ENCODE results near the gene FPR2. TPM values are rescaled to one million over a fixed set of nuclear protein-coding genes. Genes with fewer than 3 reads are reported as not detected.

FPR2 gene
- total and polyA plus RNA-seq, 9 of the 15 experiments (the other 6 are each of a cell fraction or from before 2014, with no cell fraction given) = 0.03 to 0.15 (median 0.07) TPM; not detected in 6

GRCh38 chr19:51794885-51795490, 34.0 kb downstream of the FPR2 start, which contains the start of gene FPR3:
Gene FPR3 (plus strand): TSS chr19:51795157. CDS start chr19:51823749, 28,592 bp downstream.
- H3K4me3 ChIP-seq = peak within 1 kb of the TSS; percentile 35
- no peak for TF ChIP-seq ZNF232 (CRISPR knock-in tag; IDR thresholded peaks at IDR 0.05)
- TF ChIP-seq HNRNPL (IDR thresholded peaks at IDR 0.05; ENCODE audit: low read depth, low read length) = no peak
- TF ChIP-seq, protein P1, sequence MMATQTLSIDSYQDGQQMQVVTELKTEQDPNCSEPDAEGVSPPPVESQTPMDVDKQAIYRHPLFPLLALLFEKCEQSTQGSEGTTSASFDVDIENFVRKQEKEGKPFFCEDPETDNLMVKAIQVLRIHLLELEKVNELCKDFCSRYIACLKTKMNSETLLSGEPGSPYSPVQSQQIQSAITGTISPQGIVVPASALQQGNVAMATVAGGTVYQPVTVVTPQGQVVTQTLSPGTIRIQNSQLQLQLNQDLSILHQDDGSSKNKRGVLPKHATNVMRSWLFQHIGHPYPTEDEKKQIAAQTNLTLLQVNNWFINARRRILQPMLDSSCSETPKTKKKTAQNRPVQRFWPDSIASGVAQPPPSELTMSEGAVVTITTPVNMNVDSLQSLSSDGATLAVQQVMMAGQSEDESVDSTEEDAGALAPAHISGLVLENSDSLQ (IDR thresholded peaks at IDR 0.05) = peak; percentile 38; the same call in 1 of the 2 replicates
- 0 out of 4 replicates have a peak, but pooled peaks of 1 of the 2 experiments have one; percentile 8 for TF ChIP-seq RCOR1 (IDR thresholded peaks at IDR 0.05; ENCODE audit: borderline replicate concordance in 1 of 2, low read depth in 2 of 2, low read length in 2 of 2)
- 0 out of 2 replicates have a peak, but pooled peaks have one; percentile 49 for TF ChIP-seq ZNF592 (IDR thresholded peaks at IDR 0.05)
- 0 out of 2 replicates have a peak, but pooled peaks have one; percentile 2 for TF ChIP-seq EP300 (IDR thresholded peaks at IDR 0.05; ENCODE audit: low read length)
- TF ChIP-seq FOXJ2 (tag; IDR thresholded peaks at IDR 0.05) = no peak
- no peak for TF ChIP-seq CHD1 (IDR thresholded peaks at IDR 0.05; ENCODE audit: low read length)
- TF ChIP-seq SNRNP70 (optimal IDR thresholded peaks at IDR 0.05; ENCODE audit: low read depth, low read length) = no peak
- TF ChIP-seq ZNF696 (CRISPR knock-in tag; conservative IDR thresholded peaks at IDR 0.05) = no peak
- peak in 1 of 2 experiments; percentile 21; a peak in 1 of 4 replicates for TF ChIP-seq KDM1A (IDR thresholded peaks at IDR 0.05)
- no peak for TF ChIP-seq ZNF764 (CRISPR knock-in tag; IDR thresholded peaks at IDR 0.05; ENCODE audit: low read depth)
- 0 out of 2 replicates have a peak, but pooled peaks have one; percentile 18 for TF ChIP-seq ZNF766 (CRISPR knock-in tag; conservative IDR thresholded peaks at IDR 0.05)
- TF ChIP-seq MEIS2 (IDR thresholded peaks at IDR 0.05; ENCODE audit: partially characterized antibody) = peak; percentile 60
- no peak for TF ChIP-seq STAT5A (IDR thresholded peaks at IDR 0.05; ENCODE audit: borderline replicate concordance, low read length)
- TF ChIP-seq ARID2 (IDR thresholded peaks at IDR 0.05) = no peak
- no peak for TF ChIP-seq ZNF124 (CRISPR knock-in tag; IDR thresholded peaks at IDR 0.05)

More at GRCh38 chr19:51794885-51795490, 34.0 kb downstream of the FPR2 start, which contains the start of gene FPR3:
- Histone ChIP-seq H3K36me3 (ENCODE audit: control insufficient read depth, insufficient read depth, low read length) (no peaks in the 10 kb centered on the region; the same call in 2 of the 3 replicates), H3K4me2 (ENCODE audit: insufficient read depth, low read length) (peak within 1 kb of the TSS; percentile 85), H2AFZ (ENCODE audit: low read depth, low read length) (peak within 1 kb of the TSS; percentile 66), H3K9ac (ENCODE audit: insufficient read depth in 1 of 2, low read depth in 2 of 2, low read length in 2 of 2) (peak within 1 kb of the TSS in 1 of 2 experiments; percentile 58; a peak in 1 of 4 replicates), H3K9me1 (ENCODE audit: control insufficient read depth, insufficient read depth, low read length) (no peaks in the 10 kb centered on the region), H3K9me3 (replicated peaks; ENCODE audit: control insufficient read depth, insufficient read depth, low read depth, low read length) (no peaks in the 10 kb centered on the region), H3K27ac (ENCODE audit: extremely low read depth, low read depth, low read length) (peak within 1 kb of the TSS; percentile 71), H3K27me3 (ENCODE audit: control insufficient read depth in 2 of 2, insufficient read depth in 2 of 2, low read length in 2 of 2) (no peaks in the 10 kb centered on the region), H3K4me1 (replicated peaks in 1 of 2; ENCODE audit: control insufficient read depth in 2 of 2, insufficient read depth in 2 of 2, low read length in 2 of 2) (peaks cover 32 to 63% of the 10 kb centered on the region in 2 experiments), H4K20me1 (replicated peaks; ENCODE audit: control insufficient read depth, insufficient read depth, low read length) (no peaks in the 10 kb centered on the region), H3K79me2 (ENCODE audit: control insufficient read depth, insufficient read depth, low read length) (peaks cover 27% of the 10 kb centered on the region)
- ChIA-PET POLR2A (interaction anchor here (0.9 kb wide), 1 partner anchor 85 kb away, joined by 3 read pairs; no protein-coding TSS in a partner anchor), CTCF (ENCODE audit: low intra/inter-chr PET ratio) (no interaction called here)
- DNase-seq (ENCODE audit: extremely low read depth in 1 of 4, low spot score in 3 of 4) (no peak), FAIRE-seq (no peak), ATAC-seq (no peak)
- intact Hi-C loops (cut with micrococcal nuclease) (loop anchor here (5.0 kb wide), 1 partner anchor 93 kb away; no protein-coding TSS in a partner anchor), in situ Hi-C loops (cut with MboI) (no loop called here)
- WGBS (ENCODE audit: insufficient coverage, low coverage, missing lambda C conversion rate) = 61% methylated on average over 2 of the region's 2 CpGs
- no TSS peak for BruUV-seq (replicated peaks)

Data from K562 (cell line).